Activated CD8-positive, alpha-beta memory T cell treated with anti-CD3 and anti-CD28 coated beads for 24 hours (primary cell): ENCODE data around the gene SPAG8.
A peak's percentile ranks its signal among the peaks of the same experiment; 100 is the strongest.

Experiments
- DNase-seq: peaks from one replicate; pipeline ENCODE4 v3.0.0-alpha.2; 2020

Gene SPAG8

GRCh38 chr9:35836595-35836994 is 24.5 kb upstream of the SPAG8 start:
- no peak for DNase-seq

GRCh38 chr9:35835766-35836165 is 23.7 kb upstream of the SPAG8 start:
- no peak for DNase-seq

- DNase-seq: no peak
Observed at GRCh38 chr9:35835216-35835632, 23.2 kb upstream of the SPAG8 start.

- no peak for DNase-seq
Observed at GRCh38 chr9:35834260-35835215, 22.5 kb upstream of the SPAG8 start.

GRCh38 chr9:35832814-35833213 is 20.8 kb upstream of the SPAG8 start:
- DNase-seq: no peak

- DNase-seq: no peak
Observed at GRCh38 chr9:35831040-35831439, 19.0 kb upstream of the SPAG8 start.

- no peak for DNase-seq
Observed at GRCh38 chr9:35829764-35830096, 17.7 kb upstream of the SPAG8 start.

- DNase-seq: peak; percentile 97
Observed at GRCh38 chr9:35829084-35829763, 17.2 kb upstream of the SPAG8 start, which contains the start of gene TMEM8B. Gene TMEM8B (plus strand): TSS chr9:35829228. CDS start chr9:35829448, 220 bp downstream.

GRCh38 chr9:35828716-35829083 is 16.6 kb upstream of the SPAG8 start, which contains the start of gene FAM221B:
Gene FAM221B (minus strand): TSS chr9:35828732. CDS start chr9:35826161, 2,571 bp downstream.
- DNase-seq: no peak

- DNase-seq: no peak
Observed at GRCh38 chr9:35827486-35827885, 15.4 kb upstream of the SPAG8 start.

GRCh38 chr9:35826071-35826701 is 14.1 kb upstream of the SPAG8 start:
- DNase-seq: peak; percentile 68

- no peak for DNase-seq
Observed at GRCh38 chr9:35822926-35823325, 10.9 kb upstream of the SPAG8 start.

GRCh38 chr9:35820076-35820475 is 8.0 kb upstream of the SPAG8 start:
- no peak for DNase-seq

GRCh38 chr9:35818341-35818740 is 6.3 kb upstream of the SPAG8 start:
- DNase-seq: no peak

- no peak for DNase-seq
Observed at GRCh38 chr9:35816708-35817107, 4.6 kb upstream of the SPAG8 start.

GRCh38 chr9:35814841-35815543 is 2.9 kb upstream of the SPAG8 start, which contains the start of gene HINT2:
Gene HINT2 (minus strand): TSS chr9:35815042. CDS start chr9:35814979, 63 bp downstream.
- DNase-seq: peak; percentile 97

GRCh38 chr9:35814106-35814840 is 2.2 kb upstream of the SPAG8 start:
- DNase-seq: no peak

- no peak for DNase-seq
Observed at GRCh38 chr9:35813434-35814105, 1.5 kb upstream of the SPAG8 start.

GRCh38 chr9:35811381-35812024 is 559 bp downstream of the SPAG8 start:
- DNase-seq: no peak

- DNase-seq: no peak
Observed at GRCh38 chr9:35810122-35810521, 1.9 kb downstream of the SPAG8 start.

GRCh38 chr9:35808433-35808832 is 3.6 kb downstream of the SPAG8 start:
- no peak for DNase-seq
